ENCODE measurements around the gene PTPRZ1. TPM values are rescaled to one million over a fixed set of nuclear protein-coding genes. Genes with fewer than 3 reads are reported as not detected.
A peak's percentile ranks its signal among the peaks of the same experiment; 100 is the strongest.

PTPRZ1 gene
- 123 and 135 TPM in 2 replicates for total RNA-seq (2021; fragmentation: NEBNext Ultra II Directional; extraction: Animal tissue kit (Norgen Biotek cat#: 25700))
- polyA plus RNA-seq (2011; rRNA removed): 70.1 and 112 TPM in 2 replicates
- 122 TPM for polyA plus RNA-seq (2011; cell fraction: cytosol; rRNA removed)
- 120 TPM for polyA plus RNA-seq (2011; cell fraction: nucleus; rRNA removed)
- 103 to 173 TPM (median 139 TPM) in 4 replicates for polyA plus RNA-seq (2012, experiment 1 of 2)
- 9.4 TPM for polyA plus RNA-seq (2012, experiment 2 of 2)
- polyA plus RNA-seq (2013, experiment 1 of 2): 145 TPM
- 124 TPM for polyA plus RNA-seq (2013, experiment 2 of 2)
- polyA minus RNA-seq (2011; rRNA and poly(A)+ RNA removed): 258 and 416 TPM in 2 replicates
- 110 TPM for polyA minus RNA-seq (2011; cell fraction: cytosol; rRNA and poly(A)+ RNA removed)
- 571 TPM for polyA minus RNA-seq (2011; cell fraction: nucleus; rRNA and poly(A)+ RNA removed)
- long read RNA-seq, experiment 1, transcript PTPRZ1-206 (2 exons, 1,128 nt): major isoform, 5 of 125 reads
- long read RNA-seq, experiment 1, partial matches to known transcripts: 102 of 125 reads
- long read RNA-seq, experiment 1, other reads (novel, unspliced or antisense): 18 of 125 reads
- long read RNA-seq, experiment 2, partial matches to known transcripts: 2 of 11 reads
- long read RNA-seq, experiment 2, other reads (novel, unspliced or antisense): 9 of 11 reads

GRCh38 chr7:121872831-121873288 lies at the start of gene PTPRZ1:
PTPRZ1 (plus strand) TSS chr7:121873161; CDS start chr7:121873500, 339 bp downstream.
- Histone ChIP-seq H2BK120ac (replicated peaks; ENCODE audit: low read depth, low read length) (peak within 1 kb of the TSS; percentile 82), H3K79me2 (ENCODE audit: control insufficient read depth in 1 of 2, insufficient read depth in 2 of 2, low read length in 2 of 2) (peaks cover 21 to 55% of the 10 kb centered on the region in 2 experiments), H4K20me1 (replicated peaks in 1 of 2; ENCODE audit: control insufficient read depth in 1 of 2, insufficient read depth in 2 of 2, low read length in 2 of 2) (peaks cover 0 to 5% of the 10 kb centered on the region in 2 experiments), H3K23ac (ENCODE audit: insufficient read length) (peak within 1 kb of the TSS; percentile 2), H2BK15ac (ENCODE audit: low read length) (no peak within 1 kb of the TSS; the same call in 1 of the 2 replicates), H4K5ac (ENCODE audit: insufficient read length, low read depth, low read length) (peak within 1 kb of the TSS; percentile 75), H3K18ac (ENCODE audit: extremely low read depth, low read length) (peak within 1 kb of the TSS; percentile 80), H3K4me1 (replicated peaks in 1 of 4; ENCODE audit: control insufficient read depth in 3 of 4, insufficient read depth in 4 of 4, low read length in 3 of 4) (peaks cover 7 to 15% (median 13%) of the 10 kb centered on the region in 4 experiments; a peak in 4 of 7 replicates), H2BK12ac (ENCODE audit: low read depth, low read length) (peak within 1 kb of the TSS; percentile 77; the same call in 1 of the 2 replicates), H3K14ac (ENCODE audit: insufficient read length) (peak within 1 kb of the TSS; percentile 56), H3K27me3 (replicated peaks in 1 of 4; ENCODE audit: control insufficient read depth in 3 of 4, extremely low read depth in 1 of 4, insufficient read depth in 3 of 4, low read length in 3 of 4) (no peaks in the 10 kb centered on the region), H2BK5ac (ENCODE audit: low read depth, low read length) (peak within 1 kb of the TSS; percentile 89), H3K27ac (ENCODE audit: low read depth, low read length) (peak within 1 kb of the TSS; percentile 55; the same call in 1 of the 2 replicates), H3K4me3 (ENCODE audit: extremely low read depth in 1 of 4, insufficient read depth in 2 of 4, low read depth in 3 of 4, low read length in 4 of 4) (peak within 1 kb of the TSS; percentile 89 to 95 (median 94)), H2BK20ac (ENCODE audit: low read length) (no peak within 1 kb of the TSS), H3K56ac (replicated peaks; ENCODE audit: insufficient read length, low read depth, low read length) (peak within 1 kb of the TSS; percentile 95), H4K91ac (replicated peaks; ENCODE audit: insufficient read length, low read length) (peak within 1 kb of the TSS; percentile 90), H3K9me3 (ENCODE audit: insufficient read depth in 2 of 2, low read depth in 1 of 2, low read length in 1 of 2) (no peaks in the 10 kb centered on the region), H4K8ac (ENCODE audit: extremely low read depth, insufficient read depth, low read length) (peak within 1 kb of the TSS; percentile 54), H3K36me3 (ENCODE audit: control insufficient read depth in 2 of 4, insufficient read depth in 4 of 4, low read length in 3 of 4) (peaks cover 0 to 3% (median 0%) of the 10 kb centered on the region in 4 experiments; a peak in 1 of 8 replicates), H3K9ac (replicated peaks in 1 of 4; ENCODE audit: extremely low read depth in 1 of 4, low read depth in 3 of 4, low read length in 3 of 4) (peak within 1 kb of the TSS; percentile 83 to 99 (median 88)), H3K79me1 (ENCODE audit: low read depth, low read length) (no peaks in the 10 kb centered on the region; the same call in 1 of the 2 replicates), H2AFZ (ENCODE audit: low read length) (peak within 1 kb of the TSS; percentile 55; the same call in 1 of the 2 replicates), H3K4ac (replicated peaks; ENCODE audit: insufficient read length, low read depth, low read length) (peak within 1 kb of the TSS; percentile 44), H3K4me2 (ENCODE audit: insufficient read depth in 1 of 2, low read depth in 2 of 2, low read length in 2 of 2) (peak within 1 kb of the TSS; percentile 88 to 96), H2AK5ac (ENCODE audit: low read depth, low read length) (no peak within 1 kb of the TSS), H3K23me2 (ENCODE audit: low read depth, low read length) (peaks cover 6% of the 10 kb centered on the region; the same call in 1 of the 2 replicates)
- 1% methylated on average over 39 of the region's 49 CpGs; no CpG with 5 or more reads in 1 of the 2 experiments for WGBS, 2 experiments (ENCODE audit: extremely low coverage in 1 of 2, insufficient coverage in 1 of 2, insufficient read length in 1 of 2, insufficient replicate concordance in 2 of 2, low coverage in 1 of 2, low lambda C conversion rate in 2 of 2, missing lambda C conversion rate in 1 of 2)
- no peak for FAIRE-seq
- DNase-seq (ENCODE audit: low read depth in 1 of 2, low spot score in 2 of 2): peak; percentile 23 to 86
- CTCF ChIA-PET (ENCODE audit: partially characterized antibody): interaction anchor here (0.7 kb wide), 1 partner anchor 801 kb away, joined by 4 read pairs; no protein-coding TSS in a partner anchor
- POLR2A ChIA-PET (ENCODE audit: partially characterized antibody): interaction anchor here (0.9 to 1.4 kb wide), 6 partner anchors 12 to 113 kb away, joined by 4 to 6 read pairs (median 5); no protein-coding TSS in a partner anchor
- TF ChIP-seq SP2 (IDR thresholded peaks at IDR 0.05; ENCODE audit: low read length) (no peak), SIX5 (IDR thresholded peaks at IDR 0.05; ENCODE audit: low read depth, low read length) (no peak), TBP (IDR thresholded peaks at IDR 0.05; ENCODE audit: low read depth, low read length) (peak; percentile 63; the same call in 1 of the 2 replicates), GABPA (IDR thresholded peaks at IDR 0.05; ENCODE audit: borderline replicate concordance, insufficient read depth, low read length) (no peak), CBX8 (IDR thresholded peaks at IDR 0.05; ENCODE audit: borderline replicate concordance, low read depth, low read length) (no peak), MAX (IDR thresholded peaks at IDR 0.05) (peak; percentile 21; the same call in 1 of the 2 replicates), BACH1 (IDR thresholded peaks at IDR 0.05; ENCODE audit: low read length) (0 out of 2 replicates have a peak, but pooled peaks have one; percentile 2), BRCA1 (IDR thresholded peaks at IDR 0.05; ENCODE audit: low read depth, low read length) (no peak), E2F6 (IDR thresholded peaks at IDR 0.05) (no peak)

Data from H1 (cell line).